Stimulated activated CD4-positive, alpha-beta T cell treated with anti-CD3 and anti-CD28 coated beads, Interleukin-1b, Interleukin-23, amount 100 ng/mL, for 4 hours (primary cell): ENCODE results near the gene ZNF451.

Experiments used
- DNase-seq, 2 donors: peaks; one replicate each; pipeline ENCODE4 v3.0.0-alpha.2; 2020; ENCODE audit warnings: low read depth in 2 of 2

ZNF451 gene

DNA sequence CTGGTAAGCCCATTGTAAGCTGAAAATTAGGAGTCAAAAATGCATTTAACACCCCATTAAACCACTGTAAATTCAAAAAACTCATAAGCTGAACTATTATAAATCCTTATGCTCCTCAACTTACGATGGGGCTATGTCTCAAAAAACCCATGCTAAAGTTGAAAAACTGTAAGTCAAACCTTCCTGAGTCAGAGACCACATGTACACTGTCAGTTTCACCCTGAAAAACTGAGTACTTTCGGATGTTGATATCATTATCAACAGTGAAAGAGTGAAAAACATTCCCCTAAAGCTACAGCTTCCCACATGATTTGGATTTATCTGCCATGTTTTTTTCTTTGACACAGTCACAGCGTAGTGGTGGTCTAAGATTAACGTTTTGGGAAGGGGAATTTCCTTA is 117.9 kb downstream of the ZNF451 start:
- no peak for DNase-seq

DNA sequence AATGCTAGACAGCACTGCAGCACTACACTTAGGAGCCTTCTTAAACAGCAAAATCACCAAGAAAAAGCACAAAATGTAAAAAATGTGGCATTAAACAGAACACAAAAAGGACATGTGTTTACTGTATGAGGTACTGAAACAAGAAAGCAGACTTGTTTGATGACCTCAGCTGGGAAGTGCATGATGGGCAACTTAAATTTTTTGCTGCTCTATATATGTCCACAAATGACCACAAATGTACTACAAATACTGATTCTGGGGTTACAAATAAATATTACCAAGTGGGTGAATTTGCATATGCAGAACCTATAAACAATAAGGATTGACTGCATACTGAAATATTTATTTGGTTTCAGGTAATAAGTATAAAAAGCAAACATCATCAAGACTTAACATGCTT is 119.0 kb downstream of the ZNF451 start:
- DNase-seq = no peak

DNA sequence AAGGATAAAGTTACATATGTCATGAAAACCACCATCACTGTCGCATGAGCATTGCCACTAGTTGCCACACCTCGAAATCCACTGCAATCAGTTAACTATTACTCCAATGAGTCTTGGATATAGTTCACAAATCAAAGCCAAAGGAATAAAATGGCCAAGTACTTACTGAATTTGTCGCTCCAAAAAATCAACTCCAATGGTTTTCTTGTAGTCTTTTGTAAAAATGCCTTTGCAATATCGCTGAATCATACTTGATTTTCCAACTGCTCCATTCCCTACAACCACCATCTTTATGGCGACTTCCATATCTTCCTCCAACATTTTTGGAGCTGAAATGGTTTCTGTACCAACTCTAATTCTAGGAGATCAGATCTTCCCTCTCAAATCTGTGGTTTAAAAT is 120.1 kb downstream of the ZNF451 start:
- DNase-seq = no peak

DNA sequence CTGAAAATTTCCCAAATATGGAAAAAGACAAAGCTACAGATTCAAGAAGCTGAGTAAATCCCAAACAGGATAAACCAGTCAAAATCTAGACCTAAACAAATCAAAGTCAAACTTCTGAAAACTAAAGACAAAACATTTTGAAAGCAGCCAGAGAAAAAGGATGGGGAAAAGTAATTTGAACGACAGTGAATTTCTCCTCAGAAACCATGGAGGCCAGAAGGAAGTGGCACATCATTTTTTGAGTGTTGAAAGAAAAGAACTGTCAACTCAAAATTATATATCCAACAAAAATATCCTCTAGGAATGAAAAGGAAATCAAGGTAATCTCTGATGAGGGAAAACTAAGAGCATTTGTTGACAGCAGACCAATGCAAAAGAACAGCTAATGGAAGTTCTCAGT is 125.3 kb downstream of the ZNF451 start:
- DNase-seq = no peak

- no peak for DNase-seq
These were observed 126.5 kb downstream of the ZNF451 start for GRCh38 chr6:57216235-57217101.

DNA sequence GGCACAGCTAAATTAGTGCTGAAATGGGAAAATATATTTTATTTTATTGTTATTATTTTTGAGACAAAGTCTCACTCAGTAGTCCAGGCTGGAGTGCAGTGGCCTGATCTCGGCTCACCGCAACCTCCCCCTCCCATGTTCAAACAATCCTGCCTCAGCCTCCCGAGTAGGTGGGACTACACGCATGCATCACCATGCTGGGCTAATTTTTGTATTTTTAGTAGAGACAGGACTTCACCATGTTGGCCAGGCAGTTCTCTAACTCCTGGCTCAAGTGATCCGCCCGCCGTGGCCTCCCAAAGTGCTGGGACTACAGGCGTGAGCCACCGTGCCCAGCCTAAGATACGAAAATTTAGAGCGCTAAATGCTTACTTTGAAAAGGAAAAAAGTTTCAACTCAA is 127.3 kb downstream of the ZNF451 start:
- no peak for DNase-seq
